GM10248 (cell line): ENCODE data around the gene NUDT21.
"Not testable (repeated sequence)": the region's sequence is repeated elsewhere in the genome, so short reads cannot be mapped to it uniquely, and the experiment has no call there.

Experiments
- CTCF ChIA-PET: fragments of 300-600 bp; sonication (Branson Sonifier 250); formaldehyde crosslinking; extraction: SDS; loops from one replicate; lab custom pipeline; 2021; ENCODE audit warnings: antibody characterized with exemption; lab: Yijun Ruan, JAX
- POLR2A ChIA-PET: fragments of 350-650 bp; sonication (Branson Sonifier 250); formaldehyde crosslinking; extraction: SDS; loops from one replicate; lab custom pipeline; 2020; ENCODE audit warnings: antibody characterized with exemption; lab: Yijun Ruan, JAX
- DNase-seq: peaks from one replicate; pipeline ENCODE4 v3.0.0; 2012; ENCODE audit errors: extremely low spot score
- CTCF ChIP-seq: IDR thresholded peaks from 2 replicates; pipeline ENCODE4 v1.5.1; 2012; ENCODE audit warnings: mild to moderate bottlenecking, low read depth; ENCODE audit errors: extremely low read depth, missing control alignments, control extremely low read depth

NUDT21 gene

GRCh38 chr16:56388209-56388608 is 62.9 kb downstream of the NUDT21 start:
- POLR2A ChIA-PET: no interaction called here
- CTCF ChIA-PET: interaction anchor here (0.7 to 1.6 kb wide), 4 partner anchors 13 to 32 kb away, joined by 3 to 5 read pairs (median 4); no protein-coding TSS in a partner anchor
- no peak for TF ChIP-seq CTCF
- DNase-seq: no peak

DNA sequence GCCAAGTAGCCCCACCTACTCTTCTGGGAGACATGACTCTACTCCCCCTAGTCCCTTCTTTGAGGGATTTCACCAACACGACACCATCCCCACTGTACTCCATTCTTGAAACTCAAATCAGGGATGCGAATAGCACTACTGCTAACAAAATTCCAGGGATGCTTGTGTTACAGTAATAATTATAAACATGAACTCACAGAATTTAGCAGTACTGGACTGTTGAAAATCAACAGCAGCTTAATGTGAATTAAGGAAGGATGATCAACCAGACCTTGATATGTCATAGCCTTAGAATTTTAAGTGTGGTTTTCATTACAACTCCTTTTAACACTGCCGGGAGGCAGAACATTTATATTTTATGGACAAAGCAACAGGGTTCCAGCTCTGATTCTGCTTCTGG is 63.7 kb downstream of the NUDT21 start:
- ChIA-PET CTCF (interaction anchor here (1.4 to 1.6 kb wide), 2 partner anchors 14 to 31 kb away, joined by 4 to 5 read pairs; no protein-coding TSS in a partner anchor), POLR2A (no interaction called here)
- DNase-seq: no peak
- TF ChIP-seq CTCF: no peak

- ChIA-PET CTCF (no interaction called here), POLR2A (interaction anchor here (0.7 kb wide), 1 partner anchor 1734 kb away, joined by 3 read pairs; no protein-coding TSS in a partner anchor)
- no peak for DNase-seq
- no peak for TF ChIP-seq CTCF
Measured at GRCh38 chr16:56384074-56384721, 66.9 kb downstream of the NUDT21 start.

GRCh38 chr16:56382901-56383355 is 68.2 kb downstream of the NUDT21 start:
- DNase-seq: no peak
- no peak for TF ChIP-seq CTCF
- ChIA-PET POLR2A (no interaction called here), CTCF (interaction anchor here (0.8 to 0.9 kb wide), 4 partner anchors 9 to 68 kb away, joined by 3 read pairs; partner anchors contain the start of genes NUDT21 and OGFOD1)

GRCh38 chr16:56382459-56382858 is 68.7 kb downstream of the NUDT21 start:
- CTCF ChIA-PET: interaction anchor here (0.8 to 0.9 kb wide), 4 partner anchors 9 to 68 kb away, joined by 3 read pairs; partner anchors contain the start of genes NUDT21 and OGFOD1
- no peak for TF ChIP-seq CTCF
- no peak for DNase-seq
- POLR2A ChIA-PET: no interaction called here

DNA sequence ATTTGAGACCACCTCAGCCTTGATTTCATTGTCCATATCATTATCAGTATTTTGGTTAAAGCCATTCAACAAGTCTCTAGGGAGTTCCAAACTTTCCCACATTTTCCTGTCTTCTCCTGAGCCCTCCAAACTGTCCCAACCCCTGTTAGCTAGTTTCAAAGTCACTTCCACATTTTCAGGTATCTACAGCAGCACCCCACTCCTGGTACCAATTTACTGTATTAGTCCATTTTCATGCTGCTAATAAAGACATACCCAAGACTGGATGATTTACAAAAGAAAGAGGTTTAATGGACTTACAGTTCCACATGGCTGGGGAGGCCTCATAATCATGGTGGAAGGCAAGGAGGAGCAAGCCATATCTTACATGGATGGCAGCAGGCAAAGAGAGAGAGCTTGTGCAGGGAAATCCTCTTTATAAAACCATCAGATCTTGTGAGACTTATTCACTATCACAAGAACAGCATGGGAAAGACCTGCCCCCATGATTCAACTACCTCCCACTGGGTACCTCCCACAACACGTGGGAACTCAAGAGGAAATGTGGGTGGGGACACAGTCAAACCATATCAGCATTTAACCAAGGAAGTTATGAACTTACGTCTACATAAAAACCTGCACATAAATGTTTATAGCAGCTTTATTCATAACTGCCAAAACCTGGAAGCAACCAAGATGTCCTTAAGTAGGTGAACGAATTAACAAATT is 70.2 kb downstream of the NUDT21 start:
- POLR2A ChIA-PET: not testable (repeated sequence)
- CTCF ChIA-PET: interaction anchor here (1.5 kb wide), 1 partner anchor 14 kb away, joined by 3 read pairs; no protein-coding TSS in a partner anchor

More for the DNA sequence above, 70.2 kb downstream of the NUDT21 start:
- not testable (repeated sequence) for DNase-seq
